ENCODE measurements around the gene GPR17.

DNA sequence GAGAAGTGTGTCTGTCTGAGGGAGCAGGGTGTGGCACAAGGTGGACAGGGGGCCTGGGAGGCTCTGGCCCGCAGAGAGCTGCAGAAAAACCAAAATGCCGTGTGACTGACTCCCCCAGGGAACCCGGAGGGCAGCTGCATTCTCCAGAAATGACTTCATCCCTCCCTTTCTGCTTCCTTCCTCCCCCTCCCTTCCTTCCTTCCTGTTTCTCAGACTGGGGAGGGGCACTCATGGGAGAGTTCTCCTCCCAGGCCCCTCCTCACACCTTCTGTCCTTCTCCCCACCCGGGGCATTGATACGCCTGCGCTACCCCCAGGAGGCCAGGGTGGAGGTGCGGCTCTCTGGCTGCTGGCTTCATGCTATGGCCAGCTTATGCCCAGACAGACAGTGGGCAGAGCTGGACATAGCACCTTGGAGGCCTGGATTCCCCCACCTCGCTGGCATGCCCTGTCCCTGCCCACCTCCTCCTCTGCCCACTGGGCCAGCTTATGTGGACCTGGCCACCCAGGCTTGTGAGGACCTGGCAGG, 8.2 kb upstream of the GPR17 start:
- TF ChIP-seq CTCF (IDR thresholded peaks at IDR 0.05) (no peak), POLR2A (IDR thresholded peaks at IDR 0.05) (no peak)

Data from thyroid gland (tissue), 4 donors.